Embryonic facial prominence (tissue), 1 donor: ENCODE data around the gene FOXP1.
"Not testable (repeated sequence)": the region's sequence is repeated elsewhere in the genome, so short reads cannot be mapped to it uniquely, and the experiment has no call there.

ENCODE experiments used
- DNase-seq: peaks from one replicate; pipeline ENCODE4 v3.0.0-alpha.2; 2016; ENCODE audit errors: extremely low spot score

The FOXP1 gene

DNA sequence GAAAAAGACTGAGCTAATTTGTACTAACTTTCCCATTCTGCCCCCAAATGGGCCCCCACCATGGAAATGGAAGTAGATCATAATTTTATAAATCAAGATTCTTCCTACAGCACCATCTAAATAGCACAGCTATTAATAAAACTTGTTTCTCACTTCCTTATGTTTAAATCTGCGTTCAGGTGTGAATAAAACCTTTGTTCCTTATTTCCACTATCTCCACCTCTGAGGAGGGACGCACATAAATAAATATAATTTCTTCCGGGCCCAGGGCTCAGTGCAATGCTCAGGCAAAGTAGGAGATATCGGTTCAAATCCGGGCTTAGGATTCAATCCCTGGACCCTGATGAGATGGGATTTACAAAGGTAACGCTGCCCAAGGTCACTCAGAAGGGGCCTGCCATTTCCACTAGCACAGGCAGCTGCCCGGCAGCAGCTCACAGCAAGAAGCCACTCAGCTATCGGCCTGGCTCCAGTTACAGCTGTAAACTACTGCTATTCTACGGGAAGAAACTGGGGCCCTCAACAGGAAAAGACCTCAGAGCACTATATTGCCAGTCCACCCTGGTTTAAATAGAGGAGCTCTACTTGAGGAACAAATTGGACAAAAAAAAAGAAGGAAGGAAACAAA lies 52.5 kb downstream of the FOXP1 start:
- no peak for DNase-seq

DNA sequence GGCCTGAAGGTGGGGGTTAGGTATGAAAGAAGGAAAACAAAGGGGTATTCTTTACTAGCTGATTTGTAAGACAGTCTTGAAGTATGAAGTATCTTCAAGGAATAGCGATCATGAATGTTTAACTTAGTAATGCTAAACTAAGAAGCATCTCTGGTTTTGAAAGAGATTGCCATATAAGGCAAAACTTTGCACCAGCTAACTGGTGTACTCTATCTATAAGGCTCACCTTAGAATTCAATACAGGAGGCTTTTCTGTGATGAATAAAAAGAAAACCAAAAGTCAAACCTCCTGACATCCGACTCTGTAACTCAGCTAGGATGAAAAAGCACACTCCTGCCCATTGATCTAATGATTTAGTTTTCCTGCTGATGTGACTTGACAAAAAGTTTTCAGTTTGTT lies 54.7 kb downstream of the FOXP1 start:
- no peak for DNase-seq

DNA sequence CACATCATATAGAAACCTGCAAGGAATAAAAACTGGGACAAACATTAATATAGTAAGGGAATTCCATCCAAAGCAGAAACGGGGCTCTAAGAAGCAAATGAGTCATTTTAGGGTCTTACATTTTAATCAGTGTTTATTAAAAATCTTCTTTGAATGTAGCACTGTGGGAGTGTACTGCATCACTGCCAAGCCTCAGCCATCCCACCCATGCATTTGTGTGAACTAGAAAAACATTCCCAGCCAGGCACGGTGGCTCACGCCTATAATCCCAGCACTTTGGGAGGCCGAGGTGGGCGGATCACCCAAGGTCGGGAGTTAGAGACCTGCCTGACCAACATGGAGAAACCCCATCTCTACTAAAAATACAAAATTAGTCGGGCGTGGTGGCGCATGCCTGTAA lies 57.1 kb downstream of the FOXP1 start:
- DNase-seq, result not testable (repeated sequence)

DNA sequence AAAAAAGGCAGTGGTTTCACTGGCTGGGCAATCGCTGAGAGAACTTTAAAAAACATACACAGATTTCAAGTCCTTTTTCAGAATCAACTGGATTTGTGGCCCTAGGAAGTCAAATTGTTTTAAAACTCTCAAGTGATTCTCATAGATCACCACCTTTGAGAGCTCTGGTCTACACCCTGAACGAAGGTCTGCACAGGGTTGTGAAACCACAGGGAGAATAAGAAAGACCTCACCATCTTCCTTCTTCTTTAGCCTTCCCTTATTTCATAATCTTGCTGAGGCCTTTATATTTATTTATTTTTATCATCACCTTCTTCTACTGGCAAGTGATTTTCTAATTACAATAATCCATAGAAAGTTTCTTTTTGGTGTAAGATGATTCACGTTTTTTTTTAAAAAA lies 58.1 kb downstream of the FOXP1 start:
- DNase-seq, result no peak

DNA sequence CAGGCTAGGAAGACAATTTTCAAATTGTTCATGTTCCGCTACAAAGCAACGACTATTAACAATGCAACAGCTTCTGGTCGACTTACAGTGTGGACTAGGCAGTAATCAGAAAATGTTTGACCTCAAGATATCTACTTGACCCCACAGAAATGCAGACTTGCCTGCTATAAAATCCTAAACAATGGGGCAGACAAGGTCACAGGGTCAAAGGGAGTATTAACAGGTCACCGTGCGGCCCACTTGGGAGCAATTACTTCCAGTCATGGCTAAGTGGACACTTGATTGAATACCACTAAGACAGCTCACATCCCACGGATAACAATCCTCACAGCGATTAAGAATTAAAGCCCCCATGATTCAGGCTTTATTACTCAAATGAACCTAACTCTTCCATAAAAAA lies 58.9 kb downstream of the FOXP1 start:
- DNase-seq, result no peak

DNA sequence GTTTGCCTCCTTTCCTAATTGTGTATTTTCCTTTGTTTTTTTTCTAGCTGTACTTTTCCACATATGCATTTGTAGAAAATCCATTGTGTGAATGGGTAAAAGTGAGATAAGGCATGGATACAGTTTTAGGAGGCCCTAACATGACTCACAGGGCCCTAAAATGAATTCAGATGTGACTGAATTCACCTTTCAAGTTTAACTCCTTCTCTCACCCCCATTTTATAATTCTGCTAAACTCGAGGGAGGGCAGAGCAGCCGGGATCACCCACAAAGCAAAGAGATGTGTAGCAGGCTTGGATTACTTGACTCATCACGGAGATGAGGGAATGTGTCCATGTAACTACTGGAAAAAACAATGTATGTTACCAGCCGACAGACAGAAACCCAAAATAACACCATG lies 59.9 kb downstream of the FOXP1 start:
- DNase-seq, result no peak

DNA sequence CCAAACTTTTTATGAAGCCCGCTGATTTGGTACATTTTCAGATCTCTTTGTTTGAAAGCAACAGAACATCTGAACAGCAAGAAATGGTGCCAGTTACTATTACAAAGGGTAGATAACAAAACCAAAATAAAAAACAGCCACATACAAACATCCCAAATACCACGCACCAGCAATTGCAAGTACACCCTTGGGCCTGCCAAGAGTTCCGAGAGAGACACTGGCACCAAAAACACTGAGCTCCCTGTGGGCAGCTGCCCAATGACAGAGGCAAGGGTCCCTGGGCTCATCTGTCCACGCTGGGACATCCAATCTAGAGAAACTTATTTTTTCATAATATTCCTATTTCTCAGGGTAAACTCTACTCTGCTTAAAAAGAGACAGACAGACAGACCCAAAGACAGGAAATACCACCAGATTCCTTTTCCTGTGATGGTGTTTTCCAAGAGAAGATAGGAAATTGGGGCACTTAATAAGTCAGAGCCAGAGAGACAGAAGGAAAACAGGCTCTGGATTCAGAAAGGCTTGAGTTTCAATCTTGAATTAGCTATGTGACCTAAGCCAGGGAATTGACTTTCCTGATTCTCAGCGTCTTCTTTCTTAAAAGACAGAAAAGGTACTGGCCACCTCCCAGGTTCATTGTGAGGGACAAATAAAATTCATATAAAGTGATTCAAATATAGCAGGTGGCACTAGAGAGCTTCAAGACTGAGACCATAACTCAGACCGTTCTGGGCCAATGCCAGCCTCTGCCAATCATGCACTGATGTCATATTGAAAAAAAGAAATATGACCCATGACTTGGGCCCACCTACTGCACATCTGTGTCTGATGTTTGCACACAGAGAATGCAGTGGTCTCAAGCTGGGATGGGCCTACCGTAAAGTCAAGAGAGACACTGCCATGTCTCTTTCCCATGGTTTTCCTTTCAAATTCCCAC lies 61.3 kb downstream of the FOXP1 start:
- no peak for DNase-seq

DNA sequence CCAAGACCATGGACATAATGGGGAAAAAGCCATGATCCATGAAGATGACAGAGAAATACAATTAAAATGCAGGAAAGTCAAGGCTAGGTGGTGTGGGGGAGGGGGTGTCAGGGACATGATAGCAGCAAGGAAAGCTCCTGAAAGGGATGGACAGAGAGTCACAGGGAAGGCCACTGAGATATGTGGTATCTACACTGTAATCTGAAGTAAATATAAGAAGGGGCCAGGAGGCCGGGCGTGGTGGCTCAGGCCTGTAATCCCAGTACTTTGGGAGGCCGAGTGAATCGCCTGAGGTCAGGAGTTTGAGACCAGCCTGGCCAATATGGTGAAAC lies 62.5 kb downstream of the FOXP1 start:
- no peak for DNase-seq

DNA sequence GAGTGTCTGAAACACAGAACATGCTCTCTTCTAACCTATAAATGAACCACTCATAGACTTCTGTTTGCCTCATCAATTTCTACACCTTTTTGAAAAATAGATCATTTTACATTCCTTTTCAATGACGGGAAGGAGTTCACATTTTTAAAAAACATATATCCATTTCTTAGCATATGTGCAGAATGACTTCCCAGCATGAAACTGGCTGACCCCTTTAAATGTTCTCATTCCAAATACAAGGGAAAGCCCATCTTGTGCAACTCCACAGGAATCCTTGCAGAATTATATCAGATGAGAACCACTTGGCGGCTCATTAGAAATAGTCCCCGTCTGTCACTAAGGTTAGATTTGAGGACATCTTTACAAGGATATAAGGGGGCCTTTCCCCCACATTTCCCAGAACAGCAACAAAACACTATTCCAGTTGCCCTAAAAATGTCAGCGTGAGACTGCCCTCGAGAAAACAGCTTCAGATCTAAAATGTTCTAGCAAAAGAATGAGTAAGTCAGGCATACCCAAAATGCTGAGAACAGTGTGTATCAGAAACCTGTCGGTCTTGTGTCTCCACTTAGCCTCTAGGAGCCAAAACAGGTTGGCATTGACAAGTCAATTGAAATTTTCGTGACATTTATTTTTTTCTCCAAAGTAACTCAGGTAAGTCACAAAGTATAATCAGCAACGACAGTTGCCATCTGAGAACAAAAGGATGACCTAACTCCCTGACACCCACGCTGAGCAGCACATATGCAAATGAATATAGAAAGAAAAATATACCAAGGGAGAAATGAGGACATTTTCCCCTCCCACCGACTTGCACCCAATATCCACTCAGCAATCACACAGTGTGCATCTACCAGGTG lies 63.1 kb downstream of the FOXP1 start:
- DNase-seq, result no peak

DNA sequence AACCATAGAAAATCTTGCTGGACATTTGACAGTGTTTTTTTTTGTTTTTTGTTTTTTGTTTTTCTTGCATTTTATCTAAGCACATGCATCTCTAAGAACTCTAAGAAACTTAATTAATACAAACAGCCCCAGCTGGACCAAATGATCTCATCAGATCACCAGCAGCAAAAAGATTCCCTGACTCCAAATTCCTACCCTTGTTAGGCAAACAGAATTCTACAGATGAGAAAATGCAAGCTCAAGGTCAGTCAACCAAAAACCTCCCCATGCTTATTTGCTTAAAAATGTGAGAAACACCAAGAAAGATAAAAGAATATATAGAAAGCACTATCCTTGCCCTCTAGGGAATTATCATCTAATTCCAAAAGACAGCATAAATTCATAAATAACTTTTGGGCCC lies 65.4 kb downstream of the FOXP1 start:
- no peak for DNase-seq

DNA sequence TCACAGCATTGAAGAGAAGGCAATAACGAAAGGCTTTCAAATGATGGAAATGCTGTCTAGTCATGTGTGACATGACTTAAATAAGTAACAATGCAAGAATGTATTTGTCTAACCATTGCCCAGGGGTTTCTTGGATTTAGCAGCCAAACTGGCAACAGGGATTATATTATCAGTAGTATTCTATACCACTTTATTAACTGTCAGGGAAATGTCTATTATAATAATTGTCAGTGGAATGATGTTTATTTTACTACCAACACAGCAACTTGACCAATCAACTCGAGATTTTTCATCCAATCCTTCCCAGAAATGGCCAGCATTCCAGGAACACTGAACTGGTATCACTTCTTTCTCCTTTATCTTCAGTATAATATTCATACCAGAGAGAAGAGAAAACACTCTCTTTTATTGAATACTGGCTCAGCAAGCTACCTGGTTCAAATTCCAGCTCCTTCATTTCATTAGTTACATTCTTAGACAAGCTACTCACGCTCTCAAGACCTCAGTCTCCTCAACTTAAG lies 66.2 kb downstream of the FOXP1 start:
- no peak for DNase-seq

DNA sequence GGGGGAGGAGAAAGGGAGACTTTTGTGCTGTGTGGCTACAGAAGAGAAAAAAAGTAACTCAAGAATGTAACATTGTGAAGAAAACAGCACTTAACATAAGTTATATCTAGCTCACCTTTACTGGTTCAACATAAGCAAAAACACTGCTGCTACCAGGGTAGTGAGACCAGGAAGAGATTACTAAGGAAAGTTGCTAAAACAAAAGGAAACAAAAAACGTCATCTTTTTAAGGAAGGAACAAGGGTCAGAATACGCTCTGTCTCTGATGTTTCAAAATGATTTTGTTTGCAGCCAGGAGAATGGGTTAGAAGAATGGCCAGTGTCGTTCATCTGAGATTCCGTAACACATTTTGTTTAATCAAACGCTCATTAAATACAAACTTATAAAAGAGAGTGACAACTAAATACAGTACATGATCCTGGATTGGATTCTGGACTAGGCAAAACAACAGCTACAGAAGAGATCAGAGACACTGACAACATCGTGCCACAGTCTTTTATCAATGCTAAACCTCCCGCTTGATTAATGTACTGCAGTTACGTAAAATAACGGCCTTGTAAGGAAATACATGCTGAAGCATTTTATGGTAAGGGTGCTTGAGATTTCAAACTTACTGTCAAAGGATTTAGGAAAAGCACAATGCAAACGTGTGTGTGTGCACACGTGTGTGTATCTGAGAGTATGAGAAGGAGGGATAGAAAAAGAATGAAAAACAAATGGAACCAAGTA lies 67.7 kb downstream of the FOXP1 start:
- no peak for DNase-seq

DNA sequence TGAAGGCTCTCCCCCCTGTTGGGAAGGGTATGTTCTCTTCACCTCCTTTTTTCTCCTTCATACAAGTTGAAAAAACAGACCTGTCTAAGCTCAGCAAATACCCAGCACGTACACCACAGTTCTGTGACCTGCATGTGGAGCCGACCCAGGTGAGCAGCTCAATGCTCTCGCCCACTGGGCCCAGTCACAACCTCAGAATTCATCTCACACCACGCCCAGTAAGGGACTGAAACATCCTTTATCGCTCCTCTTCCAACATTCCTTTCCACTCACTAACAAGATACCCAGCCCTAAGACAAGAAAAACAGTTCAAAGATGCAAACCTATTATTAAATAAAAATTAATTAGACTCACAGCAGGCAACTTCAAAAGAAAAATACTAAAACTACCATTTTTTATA lies 68.9 kb downstream of the FOXP1 start:
- DNase-seq, result no peak

DNA sequence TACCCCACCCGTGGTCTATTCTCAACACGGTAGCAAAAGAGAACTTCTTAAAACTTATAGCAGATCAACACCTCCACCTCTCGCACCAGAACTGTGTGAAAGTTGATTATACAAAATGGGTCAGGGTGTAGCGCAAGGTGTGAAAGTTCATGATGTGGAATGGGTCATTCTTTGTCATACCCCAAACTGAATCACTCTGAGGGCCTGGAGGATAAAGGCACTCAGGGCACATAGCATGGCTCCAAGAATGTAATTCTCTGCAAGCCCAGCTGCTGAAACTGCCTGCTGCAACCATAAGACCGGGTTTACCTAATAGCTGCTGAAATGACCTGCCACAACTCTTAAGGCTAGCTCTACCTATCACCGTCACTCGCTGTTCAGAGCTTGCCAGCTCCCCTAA lies 70.0 kb downstream of the FOXP1 start:
- no peak for DNase-seq

DNA sequence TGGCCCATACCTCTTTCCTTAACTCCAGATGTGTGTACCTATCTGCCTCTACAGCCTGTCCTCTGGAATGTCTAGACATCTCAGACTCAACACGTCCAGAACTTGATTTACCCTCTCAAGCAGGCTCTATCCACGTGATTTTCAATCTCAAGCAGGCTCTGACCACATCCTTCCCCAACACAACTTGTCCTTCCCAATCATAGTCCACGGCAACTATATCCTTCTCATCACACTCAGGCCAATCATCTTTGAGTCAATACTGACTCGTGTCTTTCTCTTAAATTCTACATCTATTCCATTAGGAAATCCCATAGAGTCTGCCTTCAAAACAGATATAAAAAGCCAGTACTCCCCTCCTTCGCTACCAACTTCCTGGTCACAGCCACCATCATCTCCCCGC lies 70.4 kb downstream of the FOXP1 start:
- DNase-seq, result no peak

DNA sequence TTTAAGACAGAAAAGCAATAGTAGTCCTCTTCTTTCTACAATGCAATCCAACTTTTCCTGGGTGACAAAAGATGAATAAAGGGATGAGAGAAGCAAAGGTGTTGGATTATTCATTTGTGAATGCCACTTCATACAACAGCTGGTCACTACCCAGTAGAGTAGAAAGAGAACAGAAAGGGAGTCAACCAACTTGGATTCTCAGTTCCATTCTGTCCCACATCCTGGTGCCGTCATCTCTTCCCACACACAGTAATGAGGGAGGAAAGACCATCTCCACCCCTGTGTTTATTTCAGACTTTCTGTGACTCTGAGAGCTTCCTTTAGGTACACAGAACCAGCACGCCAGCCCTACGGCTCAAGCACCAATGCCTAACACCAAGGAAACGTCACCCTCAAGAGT lies 71.0 kb downstream of the FOXP1 start:
- no peak for DNase-seq

DNA sequence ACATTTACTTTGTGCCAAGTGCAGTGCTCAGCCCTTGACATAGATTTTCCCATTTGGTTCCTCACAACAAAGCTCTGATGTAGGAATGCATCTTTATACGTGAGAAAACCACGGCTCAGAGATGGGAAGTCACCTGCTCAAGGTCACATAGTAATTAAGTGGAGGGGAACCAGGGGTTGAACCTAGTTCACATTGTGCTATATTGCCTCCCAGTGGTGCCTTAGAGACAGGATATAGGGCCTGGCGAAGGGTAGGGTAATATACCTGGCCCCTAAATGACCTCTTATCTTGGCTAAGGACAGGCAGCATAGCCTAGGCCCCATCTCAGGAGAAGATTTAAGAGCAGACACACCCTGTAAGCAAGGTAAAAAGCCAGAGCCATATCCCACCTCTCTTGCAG lies 71.5 kb downstream of the FOXP1 start:
- DNase-seq, result no peak

DNA sequence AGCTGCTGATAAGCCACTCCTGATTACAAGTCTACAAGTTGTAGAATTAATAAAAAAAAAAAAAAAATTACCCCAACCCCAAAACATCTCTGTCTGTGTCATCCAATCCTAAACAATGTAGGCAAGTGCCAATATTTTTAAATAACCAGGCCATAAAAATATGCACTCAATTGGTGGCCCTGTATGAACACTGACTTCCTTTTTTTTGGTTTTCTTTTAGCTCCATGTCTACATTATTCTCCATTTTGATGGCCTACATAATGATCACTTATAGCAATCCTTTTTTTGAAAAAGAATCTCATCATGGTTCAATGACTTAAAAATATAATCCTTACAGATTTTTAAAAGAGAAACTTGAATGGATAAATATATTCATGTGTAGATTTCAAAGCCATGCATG lies 72.1 kb downstream of the FOXP1 start:
- no peak for DNase-seq

DNA sequence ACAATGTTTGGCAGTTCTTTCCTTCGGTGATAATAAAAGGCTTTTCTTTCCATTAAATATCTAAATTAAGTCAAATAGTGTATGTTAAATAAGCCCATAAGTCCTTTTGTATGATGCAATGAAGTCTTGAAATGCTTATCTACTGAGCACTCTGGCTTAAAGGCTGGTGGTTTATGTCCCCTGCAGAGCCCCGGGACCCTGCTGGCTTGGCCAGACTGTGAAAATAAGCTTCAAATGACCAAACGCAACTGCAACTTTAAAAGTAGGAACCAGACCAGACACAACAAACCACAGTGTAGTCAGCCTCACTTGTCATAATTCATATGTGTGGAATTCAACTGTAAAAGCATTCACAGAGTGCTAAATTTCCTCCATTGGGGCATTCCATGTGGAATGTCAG lies 72.5 kb downstream of the FOXP1 start:
- no peak for DNase-seq

DNA sequence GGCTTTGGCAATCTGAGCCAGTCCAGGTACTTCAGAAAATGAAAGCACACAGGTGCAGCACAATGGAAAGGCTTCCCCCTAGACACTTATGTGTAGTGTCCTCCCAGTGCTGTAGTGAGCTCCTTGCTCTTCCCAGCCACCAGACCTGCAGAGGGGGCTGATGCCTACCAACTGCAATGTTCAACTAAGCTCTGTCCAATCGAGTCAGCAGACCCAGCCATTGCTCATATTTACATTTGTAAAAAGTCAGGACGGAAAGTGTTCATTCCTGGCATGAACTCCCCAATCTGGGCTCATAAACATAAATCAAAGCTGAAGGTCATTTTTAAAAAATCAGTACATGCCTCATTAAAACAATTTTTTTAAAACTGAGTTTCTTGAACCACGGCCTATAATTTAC lies 73.0 kb downstream of the FOXP1 start:
- no peak for DNase-seq

DNA sequence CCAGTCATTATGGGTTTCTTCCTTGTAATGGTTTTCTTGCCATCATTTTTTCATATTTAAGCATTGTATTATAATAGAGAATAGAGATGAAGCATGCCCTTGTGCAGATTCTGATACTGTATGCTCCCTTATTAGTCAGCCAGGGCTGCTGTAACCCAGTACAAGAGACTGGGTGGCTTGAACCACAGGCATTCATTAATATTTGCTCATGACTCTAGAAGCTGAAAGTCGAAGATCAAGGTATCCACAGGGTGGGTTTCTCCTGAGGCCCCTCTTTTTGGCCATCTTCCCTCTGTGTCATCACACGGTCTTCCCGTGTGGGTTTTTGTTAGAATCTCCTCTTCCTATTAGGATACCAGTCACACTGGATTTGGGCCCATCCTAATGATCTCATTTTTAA lies 74.5 kb downstream of the FOXP1 start:
- no peak for DNase-seq
